CD14-positive monocyte (primary cell): ENCODE measurements around the gene SH3RF3. TPM values are rescaled to one million over a fixed set of nuclear protein-coding genes. Genes with fewer than 3 reads are reported as not detected.

Experiments used
- DNase-seq, 3 donors: peaks; one replicate each; pipeline ENCODE4 v3.0.0-alpha.2; 2011 to 2022
- H2AFZ ChIP-seq: 2 replicates; pipeline ENCODE4 v1.6.0; 2012; ENCODE audit warnings: mild to moderate bottlenecking, low read depth, low read length, inconsistent platforms; ENCODE audit not compliant: insufficient read depth, poor library complexity, severe bottlenecking
- H3K27ac ChIP-seq, 2 donors: 1 replicate in 1 of 2; 2 replicates in 1 of 2; pipeline ENCODE4 v1.5.1; 2012 to 2013; ENCODE audit warnings: low read length in 2 of 2, control low read depth in 1 of 2, inconsistent platforms in 1 of 2, low read depth in 1 of 2, mild to moderate bottlenecking in 1 of 2
- H3K27me3 ChIP-seq, 2 donors: one replicate each; pipeline versions ENCODE4 v1.6.0 to v1.6.1; 2011 to 2013; ENCODE audit warnings: low read length in 2 of 2; ENCODE audit not compliant: control insufficient read depth in 2 of 2, insufficient read depth in 2 of 2
- H3K36me3 ChIP-seq, 2 donors: replicated peaks in 1 of 2; 1 replicate in 1 of 2; 2 replicates in 1 of 2; pipeline versions ENCODE4 v1.5.1 to v1.6.1; 2012 to 2013; ENCODE audit warnings: low read length in 2 of 2, control low read depth in 1 of 2, inconsistent platforms in 1 of 2, mild to moderate bottlenecking in 1 of 2; ENCODE audit not compliant: insufficient read depth in 2 of 2, control insufficient read depth in 1 of 2
- H3K4me1 ChIP-seq, 2 donors: 1 replicate in 1 of 2; 2 replicates in 1 of 2; pipeline versions ENCODE4 v1.5.1 to v1.6.1; 2012 to 2013; ENCODE audit warnings: low read length in 2 of 2, control low read depth in 1 of 2, inconsistent platforms in 1 of 2, mild to moderate bottlenecking in 1 of 2, moderate library complexity in 1 of 2; ENCODE audit not compliant: insufficient read depth in 2 of 2, control insufficient read depth in 1 of 2
- H3K4me2 ChIP-seq: replicated peaks from 2 replicates; pipeline ENCODE3; 2012; ENCODE audit warnings: low read length, moderate library complexity, mild to moderate bottlenecking; ENCODE audit not compliant: poor library complexity, severe bottlenecking; ENCODE audit errors: extremely low read depth
- H3K4me3 ChIP-seq, 3 experiments: fragments of 200-600 bp in 1 of 3; sonication (generic) in 1 of 3; replicated peaks in 1 of 3; 1 replicate in 2 of 3; 2 replicates in 1 of 3; pipeline ENCODE4 v1.5.1; 2011 to 2013; ENCODE audit warnings: low read length in 3 of 3, mild to moderate bottlenecking in 3 of 3, control low read depth in 2 of 3, low read depth in 2 of 3, inconsistent platforms in 1 of 3, moderate library complexity in 1 of 3
- H3K79me2 ChIP-seq: 2 replicates; pipeline ENCODE4 v1.6.0; 2012; ENCODE audit warnings: mild to moderate bottlenecking, control low read depth, inconsistent platforms, low read length, moderate library complexity; ENCODE audit not compliant: insufficient read depth
- H3K9ac ChIP-seq: 2 replicates; pipeline ENCODE4 v1.6.0; 2017; ENCODE audit warnings: low read length, mild to moderate bottlenecking; ENCODE audit not compliant: insufficient read depth, poor library complexity, severe bottlenecking
- H3K9me3 ChIP-seq, 2 donors: replicated peaks in 1 of 2; 1 replicate in 1 of 2; 2 replicates in 1 of 2; pipeline versions ENCODE4 v1.5.1 to v1.6.1; 2012 to 2013; ENCODE audit warnings: low read length in 2 of 2, control low read depth in 1 of 2; ENCODE audit not compliant: control insufficient read depth in 1 of 2, insufficient read depth in 1 of 2
- H4K20me1 ChIP-seq: 2 replicates; pipeline ENCODE4 v1.6.0; 2012; ENCODE audit warnings: mild to moderate bottlenecking, low read length, control low read depth, moderate library complexity; ENCODE audit not compliant: insufficient read depth
- H3K27ac Mint-ChIP-seq, 7 donors: one replicate each; pipeline ENCODE4 v1.8.0; 2020; ENCODE audit warnings: mild to moderate bottlenecking in 7 of 7, mixed read lengths in 7 of 7, moderate library complexity in 6 of 7, inconsistent platforms in 2 of 7
- H3K27me3 Mint-ChIP-seq, 3 donors: one replicate each; pipeline ENCODE4 v1.8.0; 2021 to 2022; ENCODE audit warnings: low read depth in 3 of 3, mild to moderate bottlenecking in 3 of 3, mixed read lengths in 3 of 3, moderate library complexity in 3 of 3, inconsistent platforms in 1 of 3
- H3K36me3 Mint-ChIP-seq, 2 donors: one replicate each; pipeline ENCODE4 v1.8.0; 2020; ENCODE audit warnings: mixed read lengths in 2 of 2, inconsistent platforms in 1 of 2, mild to moderate bottlenecking in 1 of 2
- H3K4me1 Mint-ChIP-seq: one replicate; pipeline ENCODE4 v1.8.0; 2020; ENCODE audit warnings: mild to moderate bottlenecking, mixed read lengths
- H3K4me3 Mint-ChIP-seq, 2 donors: one replicate each; pipeline ENCODE4 v1.8.0; 2020; ENCODE audit warnings: mild to moderate bottlenecking in 2 of 2, mixed read lengths in 2 of 2, moderate library complexity in 1 of 2
- H3K9me3 Mint-ChIP-seq, 7 donors: one replicate each; pipeline ENCODE4 v1.8.0; 2020 to 2022; ENCODE audit warnings: mixed read lengths in 7 of 7, mild to moderate bottlenecking in 6 of 7, moderate library complexity in 6 of 7, inconsistent platforms in 2 of 7
- CTCF ChIP-seq: fragments of 200-600 bp; IDR thresholded peaks from one replicate; pipeline ENCODE4 v1.8.0; 2022; ENCODE audit warnings: antibody characterized with exemption, mild to moderate bottlenecking
- WGBS: methylation state at CpG from one replicate; pipeline ENCODE4 v1.1.5; 2013; ENCODE audit warnings: missing lambda C conversion rate; ENCODE audit not compliant: insufficient coverage; 5-methylcytosine and 5-hydroxymethylcytosine counted together
- intact Hi-C, 2 donors: fragments of 100-400 bp; cut with micrococcal nuclease; formaldehyde crosslinking; loops; one replicate each; pipeline versions ENCODE4 v1.15.0 to v1.15.1; 2023
- polyA plus RNA-seq, 3 donors: library from polyadenylated mRNA; depleted of rRNA in 1 of 3; unstranded in 2 of 3; stranded (reverse) in 1 of 3; fragments of 300-500 nt in 2 of 3; fragments of >200 nt in 1 of 3; fragmentation: Illumina TruSeq in 2 of 3; gene quantifications; 1 replicate in 2 of 3; 2 replicates in 1 of 3; pipeline ENCODE4 v1.2.3, GENCODE V29; 2012 to 2021

SH3RF3 gene
- polyA plus RNA-seq, 3 donors: 0.25 to 0.75 (median 0.34) TPM

- no peaks in the 10 kb centered on the region for H3K9me3 ChIP-seq
- no peaks in the 10 kb centered on the region for H3K36me3 Mint-ChIP-seq
- no peak overlapping the region for H3K9ac ChIP-seq
- H3K4me3 ChIP-seq: no peak overlapping the region
- DNase-seq: no peak
- no peak overlapping the region for H3K4me3 Mint-ChIP-seq
- no peaks in the 10 kb centered on the region for H3K9me3 Mint-ChIP-seq
- no peak overlapping the region for H2AFZ ChIP-seq
- H3K27me3 ChIP-seq: no peaks in the 10 kb centered on the region
- no peak overlapping the region for H3K27ac ChIP-seq
- H3K4me1 Mint-ChIP-seq: no peaks in the 10 kb centered on the region
- no peaks in the 10 kb centered on the region for H3K4me1 ChIP-seq
- TF ChIP-seq CTCF: no peak
- 93% methylated on average over 4 of the region's 7 CpGs for WGBS
- no peaks in the 10 kb centered on the region for H3K79me2 ChIP-seq
- intact Hi-C loops: loop anchor here in 1 of 2 donors (10.0 kb wide), 1 partner anchor 238 kb away; no protein-coding TSS in a partner anchor
- H4K20me1 ChIP-seq: no peaks in the 10 kb centered on the region
- no peak overlapping the region for H3K4me2 ChIP-seq
- peak overlapping the region in 1 of 7 donors; percentile 19 for H3K27ac Mint-ChIP-seq
- H3K36me3 ChIP-seq: no peaks in the 10 kb centered on the region
- peaks cover 0 to 6% (median 5%) of the 10 kb centered on the region in 3 donors for H3K27me3 Mint-ChIP-seq
Measured at GRCh38 chr2:109372614-109373013, 243.6 kb downstream of the SH3RF3 start.

GRCh38 chr2:109373791-109374547 lies 245.0 kb downstream of the SH3RF3 start:
- Mint-ChIP-seq H3K9me3 (no peaks in the 10 kb centered on the region), H3K36me3 (no peaks in the 10 kb centered on the region), H3K27me3 (peaks cover 0 to 7% (median 6%) of the 10 kb centered on the region in 3 donors), H3K4me1 (no peaks in the 10 kb centered on the region), H3K4me3 (no peak overlapping the region), H3K27ac (no peak overlapping the region)
- Histone ChIP-seq H3K4me2 (no peak overlapping the region), H3K79me2 (no peaks in the 10 kb centered on the region), H3K4me1 (no peaks in the 10 kb centered on the region), H3K4me3 (no peak overlapping the region), H3K27me3 (no peaks in the 10 kb centered on the region), H3K9me3 (no peaks in the 10 kb centered on the region), H3K27ac (no peak overlapping the region), H2AFZ (no peak overlapping the region), H3K9ac (no peak overlapping the region), H3K36me3 (no peaks in the 10 kb centered on the region), H4K20me1 (no peaks in the 10 kb centered on the region)
- intact Hi-C loops: loop anchor here in 1 of 2 donors (10.0 kb wide), 1 partner anchor 239 kb away; no protein-coding TSS in a partner anchor
- WGBS: 89% methylated on average over 9 of the region's 10 CpGs
- DNase-seq: no peak
- TF ChIP-seq CTCF: no peak
